HG02610 (cell line): ENCODE results near the gene TNIK.
"Not testable (repeated sequence)": the region's sequence is repeated elsewhere in the genome, so short reads cannot be mapped to it uniquely, and the experiment has no call there.

Experiments
- ATAC-seq: cut with Tn5 transposase; IDR thresholded peaks from one replicate; pipeline ENCODE4 v1.9.1; 2021; ENCODE audit warnings: mild to moderate bottlenecking, moderate library complexity; ENCODE audit not compliant: unreplicated experiment

Gene TNIK

DNA sequence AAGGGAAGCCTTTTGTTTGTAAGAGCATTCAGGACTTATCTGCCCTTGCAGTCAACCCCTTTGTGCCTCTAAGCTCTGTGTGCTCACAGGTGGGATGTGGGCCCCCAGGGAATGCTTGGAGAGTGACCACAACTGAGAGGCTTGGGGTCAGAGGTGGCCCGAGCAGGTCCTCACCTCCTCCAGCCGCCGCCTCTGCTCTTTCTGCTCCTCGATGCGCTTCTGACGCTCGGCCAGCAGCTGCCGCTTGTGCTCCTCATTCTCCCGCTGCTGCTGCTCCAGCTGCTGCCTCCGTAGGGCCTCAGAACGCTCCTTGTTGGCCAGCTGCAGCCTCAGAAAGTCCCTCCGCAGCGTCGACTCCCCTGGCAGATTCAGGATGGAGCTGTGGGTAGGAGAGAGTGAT lies 302.9 kb downstream of the TNIK start:
- ATAC-seq = no peak

DNA sequence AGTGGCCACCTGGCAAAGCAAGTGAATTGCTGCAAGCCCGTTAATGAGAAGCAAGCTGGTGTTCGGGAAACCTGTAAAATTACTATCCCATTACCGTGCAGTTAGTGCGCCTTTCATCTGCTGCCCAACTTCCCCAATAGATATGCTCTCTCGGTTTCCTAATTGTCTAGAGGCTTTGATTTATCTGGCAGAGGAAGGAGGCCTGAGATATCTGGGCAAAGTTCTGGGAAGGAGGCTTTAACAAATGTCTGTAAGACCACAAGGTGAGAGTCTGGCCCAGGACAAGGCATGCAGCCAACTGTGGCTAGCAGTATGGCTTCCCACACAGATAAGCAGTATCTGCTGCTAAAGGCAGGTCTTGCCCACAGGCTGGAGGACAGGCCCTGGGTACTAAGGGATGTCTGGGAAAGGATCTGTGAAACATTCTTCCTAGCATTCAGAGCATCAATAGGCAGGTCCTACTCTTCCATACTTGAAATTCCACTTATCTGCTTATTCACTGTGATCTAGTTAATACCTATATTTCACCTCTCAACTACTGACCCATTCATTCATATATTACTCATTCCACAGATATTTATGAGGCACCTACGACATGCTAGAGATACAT lies 303.7 kb downstream of the TNIK start:
- no peak for ATAC-seq

DNA sequence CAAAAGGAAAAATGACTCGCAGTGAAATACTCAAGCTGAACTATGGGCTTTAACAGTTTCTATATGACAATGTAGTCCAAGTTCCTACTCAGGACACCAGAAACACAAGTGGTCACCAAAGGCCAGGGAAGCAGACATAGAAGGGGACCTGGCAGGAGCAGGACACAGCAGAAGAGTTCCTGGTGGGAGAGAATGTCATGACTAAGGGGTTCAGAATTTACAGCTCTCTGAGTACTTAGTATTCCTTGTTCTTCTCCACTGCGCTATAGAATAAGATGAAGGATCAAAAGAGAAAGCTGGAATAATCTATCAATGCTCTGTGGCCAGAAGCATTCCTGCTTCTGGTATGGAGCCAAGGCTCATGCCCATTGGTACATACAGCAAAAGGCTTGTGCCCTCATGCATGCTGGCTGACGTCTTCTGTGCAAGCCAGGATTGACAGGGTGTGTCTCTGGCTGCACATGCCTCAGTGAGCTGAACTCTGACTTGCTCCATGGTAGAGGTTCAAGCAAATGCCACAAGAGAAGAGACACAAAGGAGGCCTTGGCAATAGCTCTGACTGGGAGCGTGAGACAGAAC lies 305.0 kb downstream of the TNIK start:
- ATAC-seq = no peak

DNA sequence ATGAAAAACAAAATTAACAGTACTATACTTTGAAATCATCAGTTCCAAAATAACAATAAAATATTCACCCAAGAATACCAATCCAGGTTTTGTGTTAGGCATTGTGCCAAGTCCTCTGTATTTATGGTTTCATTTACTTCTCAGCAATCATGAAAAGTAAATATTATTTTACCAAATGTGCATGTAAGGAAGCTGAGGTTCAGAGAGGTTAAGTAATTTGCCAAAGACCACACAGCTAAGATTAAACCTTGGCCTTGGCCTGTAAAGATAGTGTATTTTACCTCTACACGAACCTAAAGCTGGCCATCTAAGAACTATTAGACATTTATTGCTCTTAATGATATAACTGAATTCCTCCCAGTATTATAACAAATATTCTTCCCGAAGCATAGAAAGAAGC lies 309.3 kb downstream of the TNIK start:
- no peak for ATAC-seq

DNA sequence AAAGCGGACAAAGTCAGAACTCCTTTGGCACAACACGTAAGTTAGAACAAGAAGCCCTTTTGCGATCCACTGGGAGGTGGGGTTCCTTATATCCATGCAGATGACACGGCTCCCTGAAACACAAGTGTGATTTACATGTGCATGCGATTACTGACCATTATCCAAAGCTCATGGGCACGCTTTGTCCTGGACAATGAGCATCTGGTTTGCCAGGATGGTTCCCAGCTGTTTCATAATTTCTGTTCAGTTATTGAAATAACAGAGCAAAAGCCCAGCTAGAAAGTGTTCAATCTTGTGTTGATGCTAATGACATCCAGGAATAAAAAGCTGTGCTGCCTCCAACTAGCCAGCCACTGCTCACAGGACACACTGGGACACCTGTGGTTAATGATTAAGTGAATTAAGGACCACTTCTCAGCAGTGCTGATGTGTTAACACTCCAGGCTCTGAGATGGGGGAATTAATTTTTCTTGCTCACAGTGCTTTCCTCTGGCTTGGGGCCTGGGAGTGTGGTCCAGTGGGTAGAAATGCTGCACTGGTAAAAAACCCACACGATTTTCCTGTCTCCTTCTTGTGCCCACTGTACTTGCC lies 310.6 kb downstream of the TNIK start:
- ATAC-seq = no peak

DNA sequence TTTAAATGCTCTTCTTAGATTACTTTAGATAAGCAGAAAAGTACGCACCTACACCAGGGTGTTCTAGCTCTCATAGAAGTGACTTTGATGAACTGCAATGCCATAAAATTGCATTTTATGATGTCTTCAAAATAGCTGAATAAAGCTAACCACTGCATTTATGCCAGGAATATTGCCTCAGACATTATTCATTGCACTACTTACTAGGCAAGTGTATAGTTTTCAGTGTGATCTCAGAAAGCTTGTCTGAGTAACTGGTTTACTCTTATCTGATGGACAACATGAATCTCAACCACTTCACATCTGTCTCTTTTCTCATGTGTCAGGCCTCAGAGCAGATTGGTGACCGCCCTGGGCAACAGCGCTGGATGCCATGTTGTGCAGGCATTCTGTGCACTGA lies 314.4 kb downstream of the TNIK start:
- ATAC-seq = no peak

DNA sequence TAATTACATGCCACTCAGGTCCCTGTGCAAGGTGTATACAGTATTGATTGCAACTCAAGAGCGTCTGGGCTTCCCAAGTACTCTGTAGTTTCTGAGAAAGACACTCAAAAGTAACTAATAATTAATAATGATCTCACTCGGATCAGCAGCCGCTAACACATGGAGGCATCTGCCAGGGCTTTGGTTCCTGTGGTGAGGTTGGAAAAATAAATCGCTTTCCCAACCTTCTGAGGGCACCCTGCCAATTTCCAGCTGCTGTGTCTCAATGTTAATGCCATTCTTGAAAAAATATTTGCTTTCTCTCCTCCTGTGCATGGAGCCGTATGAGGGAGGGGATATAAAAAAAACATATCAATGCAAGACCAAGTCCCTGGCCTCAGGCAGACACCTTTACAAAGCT lies 317.2 kb downstream of the TNIK start:
- no peak for ATAC-seq

DNA sequence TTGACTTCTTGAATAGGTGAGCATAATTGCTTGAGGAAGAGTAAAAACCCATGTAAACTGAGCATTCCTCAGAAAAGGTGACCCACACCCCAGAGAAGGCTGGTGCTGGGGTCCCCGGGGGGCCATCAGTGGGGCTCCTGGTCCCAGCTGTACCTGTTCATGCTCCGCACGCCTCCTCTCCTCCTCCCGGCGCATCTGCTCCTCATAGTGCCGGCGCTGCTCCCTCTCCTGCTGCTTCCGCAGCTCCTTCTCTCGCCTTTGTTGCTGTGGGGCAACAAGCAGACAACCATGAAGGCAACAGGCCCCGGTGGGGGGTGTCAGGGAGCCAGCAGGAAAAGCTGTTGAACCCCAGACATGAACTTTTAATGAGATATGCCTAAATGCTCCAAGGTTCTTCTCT lies 320.0 kb downstream of the TNIK start:
- no peak for ATAC-seq

DNA sequence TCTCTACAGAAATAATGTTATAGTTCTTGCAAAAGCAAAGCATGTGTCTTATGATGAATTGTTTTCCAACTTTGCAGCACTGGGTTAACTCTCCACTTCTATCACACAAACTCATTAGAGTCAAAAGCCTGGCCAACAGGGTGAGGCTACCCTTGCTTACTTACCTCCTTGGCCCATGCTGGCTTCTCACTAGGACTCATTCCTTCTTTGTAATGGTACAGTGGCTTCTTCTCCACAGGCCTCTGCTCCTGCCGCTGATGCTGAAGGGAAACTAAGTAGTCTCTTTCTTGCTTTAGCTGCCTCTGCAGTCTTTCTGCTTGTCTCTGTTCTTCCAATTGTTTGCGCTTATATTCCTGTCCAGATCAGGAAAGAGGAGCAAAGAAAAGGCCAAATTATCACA lies 322.2 kb downstream of the TNIK start:
- no peak for ATAC-seq

DNA sequence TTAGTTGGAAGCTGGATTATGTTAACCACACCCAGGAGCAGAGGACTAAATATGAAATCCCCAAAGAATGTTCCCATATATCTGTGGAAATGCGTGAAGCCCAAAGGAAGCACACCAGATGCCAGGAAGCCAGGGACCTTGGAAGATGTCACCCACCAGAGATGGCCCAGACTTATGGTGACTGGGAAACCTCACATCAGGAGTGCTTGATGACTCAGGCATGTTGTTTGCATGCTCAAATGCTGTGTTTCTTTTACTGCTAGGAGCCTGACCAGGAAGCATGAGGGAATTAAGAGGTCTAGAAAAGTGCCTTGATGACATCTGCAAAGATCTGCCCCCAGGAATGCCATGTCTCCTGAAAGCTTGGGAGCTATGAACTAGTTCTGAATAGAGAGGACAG lies 324.7 kb downstream of the TNIK start:
- no peak for ATAC-seq

DNA sequence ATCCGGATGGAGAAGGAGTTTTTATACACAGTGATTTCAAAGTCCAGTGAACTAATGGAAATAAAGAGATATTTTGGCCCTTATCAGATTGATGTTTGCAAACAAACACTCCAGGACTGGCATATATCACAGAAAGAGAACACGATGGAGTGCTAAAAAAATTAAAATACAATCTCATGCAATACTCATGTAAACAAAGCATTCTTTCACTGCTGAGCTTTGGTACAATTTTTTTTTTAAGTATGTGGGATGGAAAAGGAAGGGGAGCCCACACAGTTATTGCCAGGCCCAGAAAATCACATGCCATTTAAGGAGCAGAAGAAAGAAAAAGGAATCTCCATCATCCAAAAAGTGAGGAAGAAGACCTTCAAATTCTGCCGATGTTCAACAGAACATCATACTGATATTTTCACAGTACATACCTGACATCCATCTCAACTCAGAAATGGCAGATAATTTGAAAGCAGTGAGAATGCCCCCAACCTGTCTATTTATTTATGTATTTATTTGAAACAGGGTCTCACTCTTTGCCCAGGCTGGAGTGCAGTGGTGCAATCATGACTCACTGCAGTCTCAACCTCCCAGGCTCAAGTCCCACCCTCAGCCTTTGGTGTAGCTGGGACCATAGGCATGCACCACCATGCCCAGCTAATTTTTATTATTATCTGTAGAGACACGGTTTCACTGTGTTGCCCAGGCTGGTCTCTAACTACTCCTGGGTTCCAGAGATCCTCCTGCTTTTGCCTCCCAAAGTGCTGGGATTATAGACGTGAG lies 326.2 kb downstream of the TNIK start:
- no peak for ATAC-seq

DNA sequence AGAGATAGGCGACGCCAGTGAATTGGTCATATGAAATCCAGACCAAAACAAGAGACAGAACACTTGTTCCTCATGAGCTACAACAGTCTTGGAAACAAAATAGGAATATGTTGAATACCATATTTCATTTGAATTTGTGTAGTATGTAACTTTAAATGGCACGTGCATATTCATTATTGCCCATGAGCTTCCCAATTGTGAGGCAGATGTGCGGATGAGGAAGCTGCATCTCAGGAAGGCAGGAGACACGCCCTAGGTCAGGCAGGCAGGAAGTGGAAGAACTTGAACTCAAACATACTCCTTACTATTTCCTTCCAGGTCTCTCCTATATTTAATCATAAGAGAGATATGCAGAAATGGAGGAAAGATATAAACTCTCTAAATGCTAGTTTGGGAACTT lies 326.9 kb downstream of the TNIK start:
- no peak for ATAC-seq

DNA sequence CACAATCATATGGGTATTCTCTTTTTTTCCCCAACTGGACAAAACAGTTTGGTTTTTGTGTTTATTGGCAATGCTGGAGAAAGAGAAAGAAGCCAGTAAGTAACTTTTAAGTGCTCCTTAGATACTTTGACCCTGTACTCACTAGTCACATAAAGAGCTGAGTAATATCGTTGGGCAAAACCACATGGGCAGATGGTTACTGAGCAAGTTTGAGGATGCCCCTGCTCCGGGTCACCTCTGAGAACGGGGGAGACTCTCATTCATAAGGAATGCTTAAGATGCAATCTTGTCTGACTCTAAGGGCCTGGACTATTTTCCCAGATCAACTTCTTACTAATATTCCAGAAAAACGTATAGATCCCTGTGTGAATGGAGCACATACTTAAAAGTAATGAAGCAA lies 327.3 kb downstream of the TNIK start:
- ATAC-seq = no peak

DNA sequence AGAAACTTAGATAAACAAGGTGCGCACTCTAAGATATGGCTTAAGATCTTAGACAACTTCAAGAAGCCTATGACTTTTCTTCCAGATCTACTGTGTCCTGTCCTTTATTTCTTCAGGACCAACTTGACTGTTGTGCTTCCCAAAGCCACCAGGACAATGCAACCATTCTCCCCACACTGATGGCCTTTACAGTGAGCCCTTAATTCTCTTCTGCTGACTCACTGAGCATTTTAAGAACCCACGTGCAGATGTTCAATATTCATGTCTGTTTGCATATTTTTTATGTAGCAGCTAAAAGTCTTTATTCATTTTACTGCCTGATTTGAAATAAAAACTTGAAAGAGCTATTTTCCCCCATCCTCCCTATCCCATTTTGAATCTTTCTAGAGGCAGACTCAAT lies 330.4 kb downstream of the TNIK start:
- no peak for ATAC-seq

DNA sequence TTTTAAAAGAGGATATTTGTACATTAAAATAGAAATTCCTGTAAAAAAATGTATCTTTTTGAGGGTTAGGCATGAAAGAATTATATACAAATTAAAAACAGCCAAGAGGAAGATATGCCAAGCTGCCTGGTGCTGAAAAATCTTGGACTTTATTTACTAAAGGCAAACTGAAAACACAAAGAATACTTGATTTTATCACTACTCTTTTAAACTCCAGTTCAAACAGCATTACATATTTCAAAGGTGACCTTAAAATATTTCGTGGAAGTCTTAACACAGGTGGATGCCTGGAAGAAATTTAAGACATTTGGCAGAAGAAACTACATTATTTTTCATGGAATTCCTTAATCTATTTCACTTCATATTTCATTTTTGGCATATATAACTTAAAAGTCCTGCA lies 332.6 kb downstream of the TNIK start:
- ATAC-seq = no peak

DNA sequence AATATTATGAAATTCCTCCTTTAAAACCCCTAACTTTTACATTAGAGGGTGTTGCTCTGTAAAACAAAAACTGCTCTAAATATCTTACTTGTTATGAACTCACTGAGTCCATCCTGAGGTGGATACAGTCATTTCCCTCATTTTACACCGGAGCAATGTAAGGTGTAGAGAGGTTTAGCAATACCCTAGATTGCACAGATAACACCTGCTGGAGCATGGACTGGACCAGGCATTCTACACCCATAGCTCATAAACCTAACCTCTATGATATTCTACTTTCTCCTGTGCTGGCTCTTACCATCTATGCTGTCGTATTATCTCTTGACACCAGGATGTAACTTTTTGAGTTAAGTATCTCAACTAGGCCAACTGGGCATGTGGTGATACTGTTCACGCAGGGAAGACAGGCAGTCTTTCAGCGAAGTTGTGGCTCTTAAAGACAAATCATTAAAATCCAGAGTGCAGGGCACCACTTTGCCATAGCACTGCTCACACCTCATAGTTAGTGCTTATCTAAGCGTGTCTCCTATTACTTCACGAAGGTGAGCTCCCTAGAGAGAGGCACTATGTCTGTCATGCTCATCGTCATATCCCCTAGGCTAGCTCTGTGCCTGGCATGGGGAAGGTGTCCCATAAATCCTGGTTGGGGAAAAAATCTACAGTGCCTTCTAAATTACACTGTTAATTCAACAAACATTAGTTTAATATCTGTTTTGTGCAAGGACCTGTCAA lies 333.6 kb downstream of the TNIK start:
- no peak for ATAC-seq

DNA sequence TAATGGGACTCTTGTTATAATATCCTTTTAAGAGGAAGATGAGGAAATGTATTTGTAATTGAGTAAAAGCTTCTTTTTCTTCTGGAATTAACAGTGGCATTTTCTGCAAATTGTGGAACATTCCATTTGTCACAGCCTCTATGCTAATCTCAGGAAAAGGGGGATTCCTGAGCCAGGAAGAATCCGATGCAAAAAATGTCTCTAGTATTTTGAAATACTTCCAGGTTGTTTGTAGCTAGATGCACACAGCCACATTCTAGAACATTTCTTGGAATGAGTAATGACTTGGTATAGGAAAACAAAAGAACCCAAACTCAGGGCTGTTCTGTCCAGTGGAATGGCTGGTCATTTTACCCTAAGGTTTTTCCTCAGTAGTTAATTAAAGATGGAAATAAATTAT lies 335.2 kb downstream of the TNIK start:
- ATAC-seq = no peak

DNA sequence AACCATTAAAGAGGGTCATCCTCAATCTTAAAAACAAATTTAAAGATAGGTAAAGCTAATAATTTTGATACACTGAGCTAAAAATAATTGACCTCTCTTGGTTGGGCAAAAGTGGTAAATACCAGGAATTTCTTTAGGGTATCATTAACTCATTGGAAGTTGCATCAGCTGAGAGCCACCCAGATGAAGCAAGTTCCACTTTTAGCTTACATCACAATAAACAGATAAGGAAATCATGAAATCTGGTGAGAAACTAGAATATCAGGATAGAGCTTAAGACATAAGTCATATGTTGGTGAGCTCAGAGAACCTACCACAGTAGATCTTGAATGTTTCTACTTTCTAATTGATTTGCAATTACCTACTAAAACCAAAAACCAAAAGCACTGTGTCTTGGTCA lies 336.3 kb downstream of the TNIK start:
- no peak for ATAC-seq

DNA sequence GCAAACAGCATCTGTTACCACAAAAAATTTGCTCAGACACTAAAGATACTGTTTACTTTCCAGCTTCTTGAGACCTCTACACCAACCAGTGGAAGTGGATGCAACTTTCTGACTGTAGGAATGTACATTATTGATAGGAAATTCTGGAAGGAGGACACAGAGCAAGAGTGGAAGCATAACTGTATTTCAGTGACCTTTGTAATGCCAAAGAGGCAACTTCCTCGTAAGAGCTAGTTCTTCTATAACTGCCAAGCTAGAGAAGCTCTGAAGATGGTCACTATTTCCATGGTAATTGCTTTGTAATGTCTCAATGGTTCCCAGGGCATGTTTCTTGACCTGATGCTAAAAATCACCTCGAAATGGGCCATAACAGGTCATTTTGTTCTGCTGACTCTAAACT lies 337.3 kb downstream of the TNIK start:
- no peak for ATAC-seq

DNA sequence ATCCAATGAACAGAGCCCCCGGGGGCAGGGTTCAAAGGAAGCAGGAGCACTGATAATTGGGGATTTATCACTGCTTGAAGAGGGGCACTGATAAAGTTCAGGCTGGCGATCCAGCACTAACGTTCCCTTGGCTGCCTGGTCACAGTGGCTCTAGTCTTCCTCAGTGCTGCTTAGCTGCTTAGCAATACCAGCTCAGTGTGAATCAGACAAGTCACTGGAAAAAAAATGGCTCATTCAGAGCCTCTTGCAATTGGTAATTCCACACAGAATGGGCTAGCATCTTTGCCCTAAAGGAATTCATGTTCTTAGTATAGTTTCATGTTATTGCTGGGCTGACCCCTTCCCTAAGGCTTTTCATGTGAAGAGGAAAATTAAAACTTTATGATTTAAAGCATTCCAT lies 338.0 kb downstream of the TNIK start:
- ATAC-seq = no peak

DNA sequence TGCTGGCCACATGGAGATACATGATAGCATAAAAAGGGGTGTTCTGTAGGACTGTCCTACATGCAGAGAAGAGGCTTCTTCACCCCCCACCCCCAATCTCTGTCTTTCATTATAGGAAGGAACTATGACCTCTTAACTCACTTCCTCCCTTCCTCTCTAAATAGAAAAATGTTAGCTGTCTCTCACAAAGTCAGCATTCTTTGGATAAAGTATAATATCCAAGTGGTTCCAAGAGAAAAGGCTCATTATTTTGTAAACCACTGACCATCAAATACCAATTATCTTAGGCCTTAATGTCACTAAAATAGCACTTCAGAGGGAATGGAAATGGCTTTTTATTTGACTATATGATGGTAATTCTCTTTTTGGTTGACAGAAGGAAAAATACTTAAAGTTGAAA lies 338.4 kb downstream of the TNIK start:
- no peak for ATAC-seq

DNA sequence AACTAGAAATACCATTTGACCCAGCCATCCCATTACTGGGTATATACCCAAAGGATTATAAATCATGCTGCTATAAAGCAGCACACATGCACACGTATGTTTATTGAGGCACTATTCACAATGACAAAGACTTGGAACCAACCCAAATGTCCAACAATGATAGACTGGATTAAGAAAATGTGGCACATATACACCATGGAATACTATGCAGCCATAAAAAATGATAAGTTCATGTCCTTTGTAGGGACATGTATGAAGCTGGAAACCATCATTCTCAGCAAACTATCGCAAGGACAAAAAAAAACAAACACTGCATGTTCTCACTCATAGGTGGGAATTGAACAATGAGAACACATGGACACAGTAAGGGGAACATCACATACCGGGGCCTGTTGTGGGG lies 340.8 kb downstream of the TNIK start:
- ATAC-seq = not testable (repeated sequence)
